Right atrium auricular region (tissue), 2 donors: Measurements from ENCODE around the gene SSBP2. TPM values are rescaled to one million over a fixed set of nuclear protein-coding genes. Genes with fewer than 3 reads are reported as not detected.
"Not testable (repeated sequence)": the region's sequence is repeated elsewhere in the genome, so short reads cannot be mapped to it uniquely, and the experiment has no call there.

Experiments used
- DNase-seq: peaks from one replicate; pipeline ENCODE4 v3.0.0-alpha.2; 2019; ENCODE audit warnings: low spot score
- H3K27ac ChIP-seq, 2 donors: fragments of 200-600 bp; sonication (generic); 1 replicate in 1 of 2; 2 replicates in 1 of 2; pipeline ENCODE4 v1.5.1; 2016 to 2019
- H3K27me3 ChIP-seq, 2 donors: fragments of 200-600 bp; sonication (generic); one replicate each; pipeline versions ENCODE4 v1.5.1 to v1.6.0; 2017 to 2019
- H3K36me3 ChIP-seq: fragments of 200-600 bp; sonication (generic); one replicate; pipeline ENCODE4 v1.5.1; 2016
- H3K4me1 ChIP-seq, 2 donors: fragments of 200-600 bp; sonication (generic); one replicate each; pipeline versions ENCODE4 v1.5.1 to v1.6.0; 2017 to 2019
- H3K4me3 ChIP-seq, 2 donors: fragments of 200-600 bp; sonication (generic); 1 replicate in 1 of 2; 2 replicates in 1 of 2; pipeline ENCODE4 v1.5.1; 2017 to 2019; ENCODE audit warnings: mild to moderate bottlenecking in 1 of 2, moderate library complexity in 1 of 2
- H3K9me3 ChIP-seq, 2 donors: fragments of 200-600 bp; sonication (generic); one replicate each; pipeline ENCODE4 v1.5.1; 2019
- CTCF ChIP-seq, 2 donors: fragments of 200-600 bp; sonication (generic); IDR thresholded peaks; one replicate each; pipeline ENCODE4 v1.5.1; 2019; ENCODE audit warnings: antibody characterized with exemption in 2 of 2
- total RNA-seq, 2 donors: library from RNA; depleted of rRNA; stranded (reverse); fragments of >200 nt; gene quantifications; one replicate each; pipeline ENCODE4 v1.1.0, GENCODE V29; 2016

SSBP2 gene
- total RNA-seq, 2 donors from 2014 or later, result 29.3 to 55.1 TPM

DNA sequence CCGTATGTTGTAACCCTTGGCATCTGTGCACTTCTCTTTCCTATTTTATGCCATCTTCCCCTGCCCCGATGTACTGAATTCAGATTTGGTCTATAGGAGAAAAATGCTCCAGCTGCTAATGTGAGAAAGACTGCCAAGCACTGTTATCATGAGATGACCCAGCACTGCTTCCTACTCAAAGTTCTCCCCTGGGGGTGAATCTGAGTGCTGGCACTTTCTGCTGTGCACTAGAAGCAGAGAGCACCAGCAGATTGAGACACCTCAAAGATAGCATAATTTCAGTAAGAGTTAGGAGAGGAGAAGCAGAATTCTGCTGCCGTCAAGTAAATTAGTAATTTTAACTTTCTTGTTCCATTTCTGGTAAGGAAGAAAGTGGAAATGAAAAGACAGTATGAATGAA lies 264.2 kb downstream of the SSBP2 start:
- H3K36me3 ChIP-seq, result no peaks in the 10 kb centered on the region
- H3K27me3 ChIP-seq, result no peaks in the 10 kb centered on the region
- TF ChIP-seq CTCF (IDR thresholded peaks at IDR 0.05), result no peak
- H3K4me3 ChIP-seq, result no peak overlapping the region
- no peak for DNase-seq
- no peaks in the 10 kb centered on the region for H3K9me3 ChIP-seq
- peaks cover 0 to 7% of the 10 kb centered on the region in 2 donors for H3K4me1 ChIP-seq
- H3K27ac ChIP-seq, result no peak overlapping the region

- TF ChIP-seq CTCF (IDR thresholded peaks at IDR 0.05), result no peak
- no peak overlapping the region for H3K27ac ChIP-seq
- no peaks in the 10 kb centered on the region for H3K27me3 ChIP-seq
- no peak for DNase-seq
- no peak overlapping the region for H3K4me3 ChIP-seq
- H3K36me3 ChIP-seq, result no peaks in the 10 kb centered on the region
- peaks cover 0 to 7% of the 10 kb centered on the region in 2 donors for H3K4me1 ChIP-seq
- no peaks in the 10 kb centered on the region for H3K9me3 ChIP-seq
These were observed 268.3 kb downstream of the SSBP2 start for GRCh38 chr5:81482595-81482994.

DNA sequence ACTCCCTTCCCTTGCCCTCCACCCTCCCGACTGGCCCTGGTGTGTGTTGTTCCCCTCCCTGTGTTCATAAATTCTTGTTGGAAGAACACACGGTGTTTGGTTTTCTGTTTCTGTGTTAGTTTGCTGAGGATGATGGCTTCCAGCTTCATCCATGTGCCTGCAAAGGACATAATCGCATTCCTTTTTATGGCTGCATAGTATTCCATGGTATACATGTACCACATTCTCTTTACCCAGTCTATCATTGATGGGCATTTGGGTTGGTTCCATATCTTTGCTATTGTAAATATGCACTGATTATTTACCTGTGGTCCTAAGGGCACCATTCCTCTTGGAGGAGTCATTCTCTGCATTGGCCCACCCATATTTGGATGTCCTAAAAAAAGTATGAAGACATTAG lies 277.5 kb downstream of the SSBP2 start:
- H3K27me3 ChIP-seq, H3K27ac ChIP-seq, H3K4me3 ChIP-seq, H3K9me3 ChIP-seq, H3K4me1 ChIP-seq, DNase-seq: not testable (repeated sequence)
- peaks cover 17% of the 10 kb centered on the region for H3K36me3 ChIP-seq

DNA sequence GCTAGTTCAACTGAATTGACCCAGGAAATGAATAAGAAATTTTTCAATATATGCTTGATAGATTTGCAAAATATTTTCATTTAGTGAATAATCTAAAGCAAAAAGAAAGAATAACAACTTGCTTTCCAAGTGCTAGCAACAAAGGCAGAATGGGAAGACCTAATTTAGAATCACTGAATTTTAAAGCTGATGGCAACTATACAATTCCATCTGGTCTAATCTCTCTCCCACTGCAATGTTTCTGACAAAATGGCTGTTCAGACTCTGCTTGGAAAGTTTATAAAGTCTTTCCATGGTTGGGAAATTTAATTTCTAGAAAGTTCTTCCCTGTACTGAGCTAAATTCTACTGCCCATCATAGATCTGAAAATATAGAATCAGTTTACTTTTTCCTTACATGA lies 281.2 kb downstream of the SSBP2 start:
- TF ChIP-seq CTCF (IDR thresholded peaks at IDR 0.05), result no peak
- Histone ChIP-seq H3K9me3 (no peaks in the 10 kb centered on the region), H3K4me3 (no peak overlapping the region), H3K27me3 (no peaks in the 10 kb centered on the region), H3K4me1 (no peaks in the 10 kb centered on the region), H3K36me3 (peaks cover 17% of the 10 kb centered on the region), H3K27ac (no peak overlapping the region)
- no peak for DNase-seq

DNA sequence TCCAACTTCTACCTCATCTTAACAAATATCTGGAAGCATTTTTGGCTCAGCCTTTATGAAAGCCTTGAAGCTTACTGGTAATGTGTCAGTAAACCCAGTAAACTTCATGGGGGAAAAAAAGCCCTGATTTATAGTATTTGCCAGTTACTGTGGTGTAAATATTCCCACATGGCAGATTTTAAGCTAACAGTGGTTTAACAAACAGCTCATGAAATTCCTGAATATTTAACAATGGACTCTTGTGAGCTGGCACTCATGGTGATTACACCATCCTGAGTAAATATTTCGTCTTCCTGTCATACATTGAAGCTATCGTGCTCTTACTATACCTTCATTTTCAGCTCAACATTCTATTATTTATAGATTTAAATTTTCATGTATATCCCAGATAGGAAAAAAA lies 300.0 kb downstream of the SSBP2 start:
- no peaks in the 10 kb centered on the region for H3K9me3 ChIP-seq
- no peaks in the 10 kb centered on the region for H3K27me3 ChIP-seq
- H3K36me3 ChIP-seq, result no peaks in the 10 kb centered on the region
- H3K4me3 ChIP-seq, result no peak overlapping the region
- H3K4me1 ChIP-seq, result no peaks in the 10 kb centered on the region
- TF ChIP-seq CTCF (IDR thresholded peaks at IDR 0.05), result no peak
- H3K27ac ChIP-seq, result no peak overlapping the region
- no peak for DNase-seq

DNA sequence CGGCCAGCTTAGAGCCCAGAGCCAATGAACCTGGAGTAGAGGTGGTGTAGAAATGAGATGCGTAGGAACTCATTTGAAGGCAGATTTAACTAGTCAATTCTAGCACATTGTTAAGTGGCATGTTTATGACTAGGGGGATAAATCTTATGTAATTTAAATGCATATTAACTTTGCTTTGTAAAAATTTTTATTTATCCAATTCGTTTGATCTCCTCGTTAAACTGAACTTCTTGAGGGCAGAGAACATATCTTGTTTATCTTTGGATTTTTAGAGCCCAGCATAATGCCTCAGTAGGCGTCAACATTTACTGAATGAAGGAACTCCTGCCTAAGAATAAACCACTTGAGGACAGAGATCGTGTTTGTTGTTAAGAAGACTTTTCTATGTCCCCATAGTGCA lies 315.9 kb downstream of the SSBP2 start:
- H3K4me1 ChIP-seq, result no peaks in the 10 kb centered on the region
- H3K36me3 ChIP-seq, result no peaks in the 10 kb centered on the region
- H3K27ac ChIP-seq, result no peak overlapping the region
- no peak overlapping the region for H3K4me3 ChIP-seq
- TF ChIP-seq CTCF (IDR thresholded peaks at IDR 0.05), result no peak
- H3K9me3 ChIP-seq, result no peaks in the 10 kb centered on the region
- no peaks in the 10 kb centered on the region for H3K27me3 ChIP-seq
- DNase-seq, result no peak
